Umbilical cord (tissue), 2 donors: ENCODE data around the gene MKRN1. TPM values are rescaled to one million over a fixed set of nuclear protein-coding genes. Genes with fewer than 3 reads are reported as not detected.
"Not testable (repeated sequence)": the region's sequence is repeated elsewhere in the genome, so short reads cannot be mapped to it uniquely, and the experiment has no call there.

ENCODE experiments used
- DNase-seq: peaks from one replicate; pipeline ENCODE4 v3.0.0-alpha.2; 2015; ENCODE audit warnings: low spot score
- total RNA-seq: library from RNA; depleted of rRNA; stranded (reverse); fragments of >200 nt; gene quantifications from one replicate; pipeline ENCODE4 v1.2.3, GENCODE V29; 2014; ENCODE audit warnings: low replicate concordance; ENCODE audit not compliant: insufficient read depth

Gene MKRN1
- total RNA-seq, 1 donor from 2014 or later: 82.8 TPM

DNA sequence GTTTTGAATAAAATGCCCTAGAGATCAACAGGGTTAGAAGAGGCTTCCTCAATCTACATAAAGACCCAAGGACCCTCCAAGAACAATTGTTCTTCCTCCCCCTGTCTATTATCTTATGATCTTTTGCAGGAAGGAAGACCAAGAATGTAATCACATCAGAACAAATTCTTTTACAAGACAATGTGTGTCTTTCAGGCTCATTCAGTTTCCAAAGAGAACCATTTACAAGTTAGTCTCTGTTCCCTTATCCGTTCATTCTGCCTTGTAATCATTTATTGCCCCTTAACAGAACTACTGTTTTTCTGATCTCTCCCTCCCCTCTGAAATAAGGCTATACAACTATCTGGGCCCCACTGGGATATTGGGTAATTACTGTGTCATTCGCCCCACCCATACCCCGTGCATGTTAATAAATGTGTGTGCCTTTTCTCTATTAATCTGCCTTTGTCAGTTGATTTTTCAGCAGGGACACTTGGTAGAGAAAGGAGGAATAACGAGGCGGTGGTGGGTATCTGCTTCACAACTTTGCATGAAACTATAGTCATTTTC lies 5.7 kb upstream of the MKRN1 start:
- DNase-seq: no peak

DNA sequence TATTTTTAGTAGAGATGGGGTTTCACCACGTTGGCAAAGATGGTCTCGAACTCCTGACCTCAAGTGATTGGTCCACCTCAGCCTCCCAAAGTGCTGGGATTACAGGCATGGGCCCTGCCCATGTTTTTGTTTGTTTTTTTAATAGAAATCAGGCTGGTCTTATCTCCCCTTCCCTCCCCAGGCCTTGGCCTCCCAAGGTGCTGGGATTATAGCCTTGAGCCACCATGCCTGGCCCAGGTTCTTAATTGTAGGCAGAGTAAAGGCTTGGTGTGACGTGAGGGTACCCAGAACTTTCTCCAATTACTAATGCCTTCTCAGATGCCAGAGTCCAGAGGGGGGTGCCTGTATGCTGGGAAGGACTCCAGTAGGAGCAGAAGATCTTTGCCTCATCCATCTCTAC lies 5.2 kb upstream of the MKRN1 start:
- DNase-seq: no peak

DNA sequence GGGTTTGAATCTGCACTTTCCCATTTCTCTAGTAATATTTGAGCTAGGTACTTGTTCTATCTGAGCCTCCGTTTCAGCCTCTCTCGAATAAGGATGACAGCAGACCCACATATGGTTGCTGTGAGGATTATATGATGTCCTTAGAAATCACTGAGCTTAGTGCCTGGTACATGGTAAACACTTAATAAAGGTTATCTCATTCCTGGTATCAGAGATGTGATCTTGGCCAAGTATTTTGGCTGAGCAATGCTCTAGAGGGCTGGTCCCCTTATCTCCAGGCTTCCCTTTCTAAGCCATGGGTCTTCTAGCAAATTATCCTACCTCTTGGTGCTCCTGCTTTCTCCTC lies 407 bp upstream of the MKRN1 start:
- no peak for DNase-seq

DNA sequence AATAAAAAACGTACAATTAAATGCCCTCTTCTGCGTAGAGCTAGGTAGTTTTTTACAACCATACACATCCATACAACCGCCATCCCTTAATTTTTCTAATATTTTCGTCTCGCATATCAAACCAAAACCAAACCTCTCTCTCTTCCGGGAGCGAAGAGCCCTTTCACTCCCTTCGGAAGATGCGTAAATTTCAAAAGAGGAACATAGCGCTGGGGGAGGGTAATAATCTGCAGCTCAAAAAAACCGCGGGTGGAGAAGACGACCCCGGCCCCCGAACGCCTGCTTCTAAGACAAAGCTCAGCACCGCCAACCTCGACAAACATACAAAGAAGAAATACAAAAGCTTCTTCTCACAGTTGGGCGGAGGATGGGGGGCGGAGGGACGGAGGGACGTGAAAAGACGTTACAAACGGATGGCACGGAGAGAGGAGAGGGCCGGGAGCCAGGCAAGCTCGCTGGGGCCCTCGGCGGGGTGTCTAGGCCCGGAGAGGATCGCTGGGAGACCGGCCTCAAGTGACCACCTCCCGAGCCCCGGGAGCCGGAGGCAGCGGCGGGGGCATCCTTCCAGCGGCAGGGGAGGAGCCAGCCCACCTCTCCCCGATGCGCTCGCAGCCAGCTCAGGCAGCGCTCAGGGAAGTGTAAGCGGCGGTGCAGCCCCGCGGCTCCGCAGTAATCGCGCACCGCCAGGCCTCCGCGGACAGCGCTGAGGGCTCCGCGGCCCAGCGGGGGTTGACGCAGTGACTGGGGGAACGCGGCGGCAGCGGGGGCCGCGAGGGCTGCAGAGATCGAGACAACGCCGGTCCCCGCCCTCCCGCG lies 851 bp downstream of the MKRN1 start:
- peak; percentile 62 for DNase-seq

DNA sequence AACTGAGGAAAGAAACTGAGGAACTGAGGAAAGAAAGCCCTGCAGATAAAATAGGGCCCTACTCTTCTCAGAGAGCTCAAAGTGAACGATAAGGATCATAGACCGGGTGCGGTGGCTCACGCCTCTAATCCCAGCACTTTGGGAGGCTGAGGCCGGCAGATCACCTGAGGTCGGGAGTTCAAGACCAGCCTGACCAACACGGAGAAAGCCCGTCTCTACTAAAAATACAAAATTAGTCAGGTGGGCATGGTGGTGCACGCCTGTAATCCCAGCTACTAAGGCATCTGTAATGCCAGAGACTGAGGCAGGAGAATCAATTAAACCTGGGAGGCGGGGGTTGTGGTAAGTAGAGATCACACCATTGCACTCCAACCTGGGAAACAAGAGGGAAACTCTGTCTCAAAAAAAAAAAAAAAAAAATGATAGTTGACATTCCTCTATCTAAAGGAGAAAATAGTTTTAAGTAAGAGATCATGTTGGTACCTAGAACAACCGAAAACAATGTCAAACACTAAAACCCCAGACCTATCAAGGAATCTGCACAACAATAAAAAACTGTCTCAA lies 2.5 kb downstream of the MKRN1 start:
- DNase-seq: no peak

DNA sequence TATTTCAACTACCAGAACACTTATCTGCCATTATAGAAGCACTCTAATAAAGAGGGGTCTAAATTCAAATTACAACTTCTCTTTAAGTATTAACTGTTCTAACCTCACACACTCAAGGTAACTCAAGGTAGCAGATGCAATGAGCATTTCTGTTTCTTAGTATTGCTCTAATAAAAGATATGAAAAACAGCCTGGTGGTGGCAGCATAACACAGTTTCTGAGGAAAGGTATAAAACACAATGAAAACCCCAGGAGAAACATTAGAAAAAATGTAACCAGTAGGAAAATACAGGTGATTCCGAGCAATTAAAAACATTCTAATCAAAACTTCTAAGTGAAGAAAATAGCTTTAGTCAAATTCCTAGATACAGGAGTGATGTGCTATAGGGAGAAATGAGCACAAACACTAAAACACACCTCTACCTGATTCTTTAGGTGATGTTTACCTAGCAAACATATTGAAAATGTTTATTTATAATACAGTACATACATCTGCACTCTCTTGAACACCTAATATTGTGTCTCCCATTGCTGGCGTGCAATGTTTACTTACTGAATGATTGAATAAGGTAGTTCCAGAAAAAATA lies 3.5 kb downstream of the MKRN1 start:
- peak; percentile 67 for DNase-seq

DNA sequence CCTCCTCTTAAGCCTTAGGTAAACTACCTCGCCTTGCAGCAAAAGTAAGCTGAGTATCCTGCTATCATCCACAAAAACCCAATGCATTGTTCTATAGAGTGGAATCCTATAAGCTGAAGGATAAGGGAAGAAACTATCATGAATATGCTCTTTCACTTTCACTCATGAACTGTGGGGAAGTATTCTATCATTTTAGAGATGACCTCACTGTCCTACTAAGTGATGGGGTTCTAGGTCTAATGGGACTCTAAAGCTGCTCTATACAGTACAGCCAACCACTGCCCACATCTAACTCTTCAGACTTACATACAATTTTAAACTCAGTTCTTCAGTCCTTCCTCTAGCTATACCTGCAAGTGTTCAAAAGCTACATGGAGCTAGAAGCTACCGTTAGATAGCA lies 16.2 kb downstream of the MKRN1 start:
- no peak for DNase-seq

DNA sequence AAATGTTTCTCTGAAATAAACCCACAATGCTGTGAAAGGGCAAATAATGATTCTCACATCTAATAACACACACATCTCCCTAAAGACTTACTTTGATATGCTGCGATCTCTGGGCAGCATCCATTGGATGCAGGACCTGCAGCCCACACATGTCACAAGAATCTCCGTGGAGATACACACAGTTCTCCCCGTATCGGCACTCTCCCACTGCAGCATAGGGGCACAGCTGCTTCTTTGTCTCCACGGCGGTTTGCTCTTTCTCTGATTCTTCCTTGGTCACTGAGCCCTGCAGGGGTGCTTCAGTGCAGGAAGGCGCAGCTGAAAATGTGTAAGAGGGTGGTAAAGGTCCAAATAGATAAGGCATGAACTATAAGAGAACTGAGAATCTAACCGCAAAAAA lies 20.4 kb downstream of the MKRN1 start:
- no peak for DNase-seq

DNA sequence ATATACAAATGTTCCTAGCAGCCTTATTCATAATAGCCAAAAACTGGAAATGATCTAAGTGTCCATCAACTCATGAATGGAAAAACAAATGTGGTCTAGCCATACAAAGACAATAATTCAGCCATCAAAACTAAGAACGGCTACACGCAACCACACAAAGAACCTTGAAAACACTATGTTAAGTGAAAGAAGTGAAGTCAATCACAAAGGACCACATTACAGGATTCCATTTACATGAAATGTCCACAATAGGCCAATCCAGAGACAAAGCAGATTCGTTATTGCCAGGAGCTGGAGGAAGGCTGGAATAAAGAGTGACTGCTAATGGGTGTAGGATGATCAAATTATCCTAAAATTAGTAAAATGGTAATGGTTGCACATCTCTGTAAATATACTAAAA lies 21.1 kb downstream of the MKRN1 start:
- no peak for DNase-seq

DNA sequence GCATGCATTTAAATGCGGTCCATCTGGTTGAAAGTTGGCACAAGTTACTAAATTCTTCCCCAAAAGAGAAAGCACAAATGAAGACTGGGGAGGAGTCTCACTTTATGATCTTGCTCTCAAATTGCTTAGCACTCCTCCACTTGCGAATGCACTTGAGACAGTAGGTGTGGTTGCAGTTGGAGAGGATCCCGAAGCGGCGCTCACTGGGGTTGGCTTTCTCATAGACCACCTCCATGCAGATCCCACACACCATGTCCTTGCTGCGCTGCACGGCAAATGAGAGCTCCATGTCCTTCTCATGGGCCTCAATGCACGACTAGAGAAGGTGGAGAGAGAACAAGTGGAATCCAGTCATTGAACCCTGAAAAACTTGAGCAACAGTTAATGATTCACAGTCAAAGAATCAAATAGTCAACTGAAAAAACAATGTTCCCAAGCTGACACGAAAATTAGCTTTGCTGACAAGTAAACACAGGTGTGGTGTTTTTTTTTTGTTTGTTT lies 22.7 kb downstream of the MKRN1 start:
- DNase-seq: no peak

DNA sequence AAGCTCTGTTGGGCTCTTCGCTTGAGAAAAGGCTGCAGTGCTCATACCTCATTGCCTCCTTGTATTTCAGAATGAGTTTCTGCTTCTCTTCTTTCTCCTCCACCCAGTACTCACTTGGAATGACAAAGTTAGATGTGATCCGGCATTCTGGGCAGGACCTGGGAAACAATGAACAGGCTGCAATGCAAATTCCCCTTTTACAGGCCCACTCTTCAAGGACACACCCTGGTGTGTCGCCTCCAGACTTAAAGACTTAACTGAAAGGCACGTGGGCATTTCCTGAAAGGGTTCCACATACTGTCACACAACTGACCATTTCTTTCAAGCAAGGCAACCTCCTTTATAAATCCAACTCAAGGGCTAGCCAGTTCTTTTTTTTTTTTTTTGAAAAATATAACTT lies 23.6 kb downstream of the MKRN1 start:
- DNase-seq: no peak

DNA sequence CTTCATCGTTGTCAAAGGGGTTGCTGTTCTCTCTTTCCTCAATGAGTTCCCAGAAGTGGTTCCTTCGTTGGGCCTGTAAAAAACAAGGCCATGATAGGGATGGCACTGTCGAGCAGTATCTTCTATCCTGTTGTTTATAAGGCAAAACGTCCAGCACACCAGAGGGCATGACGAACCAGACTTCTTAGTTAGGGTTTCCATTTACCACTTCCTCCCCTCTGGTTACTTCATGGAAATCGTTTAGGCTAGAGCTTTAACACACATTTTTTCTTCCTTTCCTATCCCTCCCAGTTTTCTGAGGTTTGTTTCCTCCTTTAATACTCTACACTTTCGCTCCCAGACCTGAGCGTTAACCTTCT lies 24.7 kb downstream of the MKRN1 start:
- no peak for DNase-seq

DNA sequence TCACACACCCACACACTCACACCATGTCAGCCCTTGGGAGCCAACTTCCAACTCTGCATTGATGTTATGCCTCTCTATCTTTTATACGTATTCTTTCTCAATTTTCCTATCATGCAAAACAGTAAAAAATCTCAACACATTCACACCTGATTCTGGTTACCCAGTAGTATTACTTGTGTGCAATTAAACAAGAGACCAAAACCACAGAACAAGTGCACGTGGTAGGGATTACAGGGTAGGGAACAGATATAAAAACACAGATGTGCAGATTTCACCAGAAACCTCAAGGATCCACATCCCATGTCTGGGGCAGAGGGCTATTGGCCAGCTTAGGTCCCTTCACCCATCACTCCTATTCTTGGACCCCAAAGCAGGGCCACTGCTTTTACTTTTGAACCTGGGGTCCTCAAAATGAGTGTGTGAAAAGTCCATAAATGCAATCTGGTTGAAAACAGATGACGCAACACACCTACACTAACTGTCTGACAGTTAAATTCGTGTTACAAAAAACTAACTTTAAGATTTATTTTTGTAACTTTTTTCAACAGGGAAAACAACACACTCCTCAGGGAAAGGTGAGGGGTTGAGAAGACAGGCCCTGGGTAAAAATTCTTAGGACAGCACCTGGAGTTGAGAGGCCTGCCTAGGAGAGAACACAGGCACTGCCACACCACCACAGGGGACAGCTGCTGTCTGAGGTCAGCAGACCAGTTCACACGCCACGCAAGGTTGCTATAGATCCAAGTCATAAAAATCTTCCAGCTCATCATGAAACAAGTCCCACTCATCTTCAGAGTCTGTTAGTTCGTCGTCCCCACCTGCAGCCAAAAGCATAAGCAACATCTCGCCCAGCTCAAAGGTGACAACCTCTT lies 25.3 kb downstream of the MKRN1 start:
- not testable (repeated sequence) for DNase-seq

DNA sequence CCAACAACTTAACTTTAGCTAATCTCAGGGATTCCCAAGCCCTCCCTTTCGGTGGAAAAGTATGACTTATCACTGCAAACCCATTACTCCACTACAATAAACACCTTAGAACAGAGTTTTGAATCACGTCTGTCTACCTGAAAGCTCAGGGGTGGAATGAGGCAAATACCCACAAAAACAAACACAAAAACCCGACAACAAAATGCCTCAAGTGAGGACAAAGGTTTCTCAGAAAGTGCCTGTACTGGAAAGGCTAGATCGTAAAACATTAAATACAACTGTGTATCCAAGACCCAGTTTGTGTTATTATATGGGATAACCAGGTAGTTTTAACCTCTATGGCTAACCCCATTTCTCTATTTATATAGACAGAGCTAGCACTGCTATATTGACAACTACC lies 26.0 kb downstream of the MKRN1 start:
- DNase-seq: no peak

DNA sequence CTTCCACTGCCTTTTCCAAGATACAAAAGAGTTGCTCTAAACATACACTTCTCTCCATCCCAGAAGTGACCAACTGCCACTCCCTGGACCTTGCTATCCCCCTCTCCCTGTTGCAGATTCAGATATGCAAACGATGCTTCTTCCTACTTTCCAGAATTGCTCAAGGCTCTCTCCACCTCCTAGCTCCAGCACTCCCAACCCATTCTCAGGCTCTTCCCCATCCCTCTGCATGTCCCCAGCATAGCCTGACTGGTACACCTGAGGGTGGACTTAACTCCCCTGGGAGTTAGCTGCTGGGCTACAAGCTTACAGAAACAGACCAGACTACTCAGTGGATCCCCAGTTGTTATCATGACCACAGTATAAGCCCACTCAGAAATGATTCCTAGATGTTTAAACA lies 27.6 kb downstream of the MKRN1 start:
- no peak for DNase-seq

DNA sequence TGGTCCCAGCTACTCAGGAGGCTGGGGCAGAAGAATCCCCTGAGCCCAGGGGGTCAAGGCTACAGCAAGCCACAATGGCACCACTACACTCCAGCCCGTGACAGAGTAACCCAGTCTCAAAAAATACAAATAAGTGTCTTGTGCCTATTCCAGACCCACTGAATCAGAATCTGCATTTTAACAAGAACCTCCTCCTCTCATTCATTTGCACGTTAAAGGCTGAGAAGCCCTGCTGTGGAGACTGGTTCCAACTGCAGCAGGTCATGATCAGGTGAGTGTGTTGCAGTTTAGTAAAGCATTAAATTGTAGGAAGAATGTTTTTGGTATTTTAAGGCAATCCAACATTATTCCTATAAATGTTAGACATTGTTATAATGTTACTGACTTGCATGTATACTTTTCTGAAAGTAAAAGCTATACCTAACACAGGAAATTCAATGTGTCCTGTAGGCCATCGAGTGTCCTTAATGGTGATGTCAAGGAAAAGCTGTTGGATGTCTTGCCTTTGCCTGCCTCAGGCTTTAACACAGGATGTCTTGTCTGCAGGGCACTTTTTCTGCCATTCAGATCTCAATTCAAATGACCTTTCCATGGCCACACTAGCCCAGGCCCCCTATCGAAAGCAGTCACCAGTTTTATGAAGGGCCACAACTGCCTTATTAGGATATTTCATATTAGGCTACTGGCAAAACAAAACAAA lies 30.4 kb downstream of the MKRN1 start:
- DNase-seq: no peak

DNA sequence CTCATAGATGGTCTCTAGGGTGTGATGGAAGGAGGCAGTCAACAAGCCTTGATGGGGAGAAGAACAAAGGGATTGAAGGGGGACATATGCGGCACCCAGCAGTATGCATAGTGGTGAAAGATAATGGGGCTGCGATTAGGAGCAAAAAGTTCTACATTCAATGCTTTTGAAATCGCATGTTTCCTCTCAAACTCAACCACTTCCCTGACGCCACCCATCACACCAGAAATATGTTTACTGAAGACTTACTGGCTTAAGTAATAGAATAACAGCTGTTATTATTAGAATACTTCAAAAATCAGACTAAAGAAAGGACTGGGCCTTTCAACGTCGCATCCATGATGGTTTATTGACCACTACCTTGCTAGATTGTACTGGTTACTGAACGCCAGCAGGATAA lies 31.5 kb downstream of the MKRN1 start:
- no peak for DNase-seq

DNA sequence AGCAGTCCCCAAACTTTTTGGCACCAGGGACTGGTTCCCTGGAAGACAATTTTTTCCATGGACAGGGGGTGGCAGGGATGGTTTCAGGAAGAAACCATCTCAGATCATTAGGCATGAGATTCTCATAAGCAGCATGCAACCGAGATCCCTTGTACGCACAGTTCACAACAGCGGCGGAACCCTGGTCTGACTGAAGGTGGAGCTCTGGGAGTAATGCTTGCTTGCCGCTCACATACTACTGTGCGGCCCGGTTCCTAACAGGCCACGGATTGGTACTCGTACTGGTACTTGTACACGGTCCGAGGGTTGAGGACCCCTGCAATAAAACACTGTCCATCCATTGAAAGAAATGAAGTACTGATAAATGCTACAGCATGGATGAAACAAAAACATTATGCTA lies 32.8 kb downstream of the MKRN1 start:
- no peak for DNase-seq

DNA sequence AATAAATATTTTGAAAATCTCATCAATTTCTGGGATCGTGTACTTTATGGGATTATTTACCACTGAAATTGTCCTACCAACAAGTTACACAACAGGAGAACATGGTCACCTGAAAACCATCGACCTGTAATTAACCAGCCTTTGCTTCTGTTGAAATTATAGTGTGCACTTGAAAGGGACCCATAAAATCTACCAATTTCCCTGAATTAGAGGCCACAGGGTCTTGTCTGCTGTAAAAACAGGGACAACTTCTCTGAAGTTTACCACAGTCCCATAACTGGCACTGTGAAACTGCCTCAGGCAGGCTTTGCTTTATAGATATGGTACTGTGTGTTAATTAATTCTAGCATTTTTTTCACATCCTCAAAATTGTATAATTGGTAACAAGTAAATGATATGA lies 37.8 kb downstream of the MKRN1 start:
- no peak for DNase-seq

DNA sequence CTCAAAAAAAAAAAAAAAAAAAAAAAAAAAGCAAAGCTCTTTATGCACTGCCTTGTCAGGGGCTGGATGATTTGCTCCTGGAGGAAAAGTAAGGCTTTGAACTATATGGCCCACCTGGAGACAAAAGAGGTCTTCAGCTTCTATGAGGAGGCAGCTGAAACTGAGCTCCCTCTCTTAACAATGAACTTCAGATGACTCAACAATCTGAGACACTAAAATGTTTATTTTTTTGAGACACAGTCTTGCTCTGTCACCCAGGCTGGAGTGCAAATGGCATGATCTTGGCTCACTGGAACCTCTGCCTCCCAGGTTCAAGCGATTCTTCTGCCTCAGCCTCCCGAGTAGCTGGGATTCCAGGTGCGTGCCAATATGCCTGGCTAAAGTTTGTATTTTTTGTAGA lies 38.7 kb downstream of the MKRN1 start:
- no peak for DNase-seq

DNA sequence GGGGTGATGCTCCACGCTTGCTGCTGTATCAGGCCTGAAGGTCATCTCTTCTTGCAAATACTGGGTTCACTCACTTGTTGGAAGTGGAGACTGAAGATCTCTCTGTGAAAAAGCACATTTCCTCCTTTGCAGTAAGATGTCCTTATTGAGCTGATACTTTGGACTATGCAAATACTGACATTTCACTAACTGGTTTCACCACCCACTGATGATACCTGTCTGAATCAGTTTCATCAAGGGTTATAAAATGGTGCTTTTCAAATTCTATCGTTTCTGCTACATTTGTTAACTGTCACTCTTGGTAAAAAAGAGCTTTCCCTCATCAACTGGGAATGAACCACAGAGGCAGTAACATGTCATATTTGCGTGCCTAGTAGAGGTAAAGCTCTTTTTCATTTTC lies 39.9 kb downstream of the MKRN1 start:
- DNase-seq: no peak
